ENCODE measurements around the gene C1QA.

C1QA gene

GRCh38 chr1:22636353-22636752 lies at the start of gene C1QA:
Gene C1QA (plus strand): TSS chr1:22636628. CDS start chr1:22637617, 989 bp downstream.
- no peak for DNase-seq

GRCh38 chr1:22587247-22587646 lies 49.2 kb upstream of the C1QA start:
- DNase-seq: no peak

GRCh38 chr1:22588899-22589422 lies 47.5 kb upstream of the C1QA start:
- DNase-seq: no peak

- no peak for DNase-seq
Measured at GRCh38 chr1:22591576-22591975, 44.9 kb upstream of the C1QA start.

GRCh38 chr1:22592051-22592450 lies 44.4 kb upstream of the C1QA start:
- DNase-seq: no peak

- no peak for DNase-seq
Measured at GRCh38 chr1:22592919-22593790, 43.3 kb upstream of the C1QA start.

- no peak for DNase-seq
Measured at GRCh38 chr1:22594396-22594795, 42.0 kb upstream of the C1QA start.

GRCh38 chr1:22595108-22595507 lies 41.3 kb upstream of the C1QA start:
- DNase-seq: no peak

GRCh38 chr1:22597301-22597965 lies 39.0 kb upstream of the C1QA start:
- no peak for DNase-seq

- DNase-seq: no peak
Measured at GRCh38 chr1:22597996-22598395, 38.4 kb upstream of the C1QA start.

GRCh38 chr1:22598736-22599135 lies 37.7 kb upstream of the C1QA start:
- no peak for DNase-seq

GRCh38 chr1:22600071-22600816 lies 36.2 kb upstream of the C1QA start:
- no peak for DNase-seq

GRCh38 chr1:22600817-22601605 lies 35.4 kb upstream of the C1QA start:
- no peak for DNase-seq

GRCh38 chr1:22601610-22602009 lies 34.8 kb upstream of the C1QA start:
- no peak for DNase-seq

GRCh38 chr1:22602060-22602740 lies 34.2 kb upstream of the C1QA start:
- DNase-seq: no peak

GRCh38 chr1:22606161-22606560 lies 30.3 kb upstream of the C1QA start:
- no peak for DNase-seq

GRCh38 chr1:22607154-22607553 lies 29.3 kb upstream of the C1QA start:
- no peak for DNase-seq

- DNase-seq: no peak
Measured at GRCh38 chr1:22608361-22608760, 28.1 kb upstream of the C1QA start.

GRCh38 chr1:22609291-22609690 lies 27.1 kb upstream of the C1QA start:
- no peak for DNase-seq

- no peak for DNase-seq
Measured at GRCh38 chr1:22611530-22611947, 24.9 kb upstream of the C1QA start.

- no peak for DNase-seq
Measured at GRCh38 chr1:22612671-22613571, 23.5 kb upstream of the C1QA start.
